ENCODE results near the gene FTCD. TPM values are rescaled to one million over a fixed set of nuclear protein-coding genes. Genes with fewer than 3 reads are reported as not detected.

Gene FTCD
- total RNA-seq, 1 experiment from 2014 or later: 0.40 TPM

DNA sequence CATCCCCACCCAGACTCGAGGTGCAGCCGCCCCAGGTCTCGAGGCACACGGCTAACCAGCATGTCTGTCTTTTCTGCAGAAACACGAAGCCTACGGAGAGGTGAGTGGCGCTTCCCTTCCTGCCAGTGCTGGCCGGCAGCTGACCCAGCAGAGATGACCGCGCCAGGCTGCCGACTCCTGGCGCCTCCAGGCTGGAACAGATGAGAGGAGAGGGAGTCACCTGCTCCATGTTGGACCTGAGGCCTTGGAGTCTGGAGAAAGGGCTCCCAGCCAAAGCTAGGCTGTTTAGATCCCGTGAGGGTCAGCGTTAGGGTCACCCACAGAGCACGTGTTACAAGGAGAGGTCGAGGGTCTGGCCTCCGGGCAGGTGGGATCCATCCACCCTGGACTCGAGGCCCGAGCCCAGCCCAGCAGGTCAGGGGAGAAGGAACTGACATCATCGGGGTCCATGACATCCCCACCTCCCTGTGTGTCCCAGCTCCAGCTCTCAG lies 42.6 kb downstream of the FTCD start:
- Histone ChIP-seq H3K36me3 (ENCODE audit: low read depth, low read length) (peaks cover 59% of the 10 kb centered on the region), H3K4me1 (ENCODE audit: insufficient read depth, low read length) (peaks cover 7% of the 10 kb centered on the region), H3K79me2 (ENCODE audit: low read length) (peaks cover 35% of the 10 kb centered on the region), H3K27ac (ENCODE audit: low read length) (no peak overlapping the region), H3K9ac (ENCODE audit: low read length) (no peak overlapping the region), H4K20me1 (ENCODE audit: low read length) (0 out of 2 replicates have a peak, but pooled peaks cover 5% of the 10 kb centered on the region), H3K4me3 (ENCODE audit: low read length) (no peak overlapping the region), H3K9me3 (ENCODE audit: low read length) (no peaks in the 10 kb centered on the region), H3K9me2 (replicated peaks; ENCODE audit: low read length) (no peaks in the 10 kb centered on the region), H3F3A (ENCODE audit: low read length, unreplicated experiment) (no peaks in the 10 kb centered on the region), H3K27me3 (ENCODE audit: low read length) (no peaks in the 10 kb centered on the region), H2AFZ (ENCODE audit: low read length) (no peak overlapping the region), H3K4me2 (ENCODE audit: low read length) (no peak overlapping the region)
- TF ChIP-seq EZH2 (IDR thresholded peaks at IDR 0.05; ENCODE audit: low read length, unreplicated experiment) (no peak), EZH2phosphoT487 (IDR thresholded peaks at IDR 0.05; ENCODE audit: borderline replicate concordance, low read length) (no peak)
- DNase-seq (no peak), ATAC-seq (no peak)
- CTCF ChIA-PET: no interaction called here
- no TSS peak for BruUV-seq (replicated peaks)
- POLR2A ChIA-PET (ENCODE audit: unreplicated experiment): no interaction called here
- intact Hi-C loops (cut with micrococcal nuclease): no loop called here

DNA sequence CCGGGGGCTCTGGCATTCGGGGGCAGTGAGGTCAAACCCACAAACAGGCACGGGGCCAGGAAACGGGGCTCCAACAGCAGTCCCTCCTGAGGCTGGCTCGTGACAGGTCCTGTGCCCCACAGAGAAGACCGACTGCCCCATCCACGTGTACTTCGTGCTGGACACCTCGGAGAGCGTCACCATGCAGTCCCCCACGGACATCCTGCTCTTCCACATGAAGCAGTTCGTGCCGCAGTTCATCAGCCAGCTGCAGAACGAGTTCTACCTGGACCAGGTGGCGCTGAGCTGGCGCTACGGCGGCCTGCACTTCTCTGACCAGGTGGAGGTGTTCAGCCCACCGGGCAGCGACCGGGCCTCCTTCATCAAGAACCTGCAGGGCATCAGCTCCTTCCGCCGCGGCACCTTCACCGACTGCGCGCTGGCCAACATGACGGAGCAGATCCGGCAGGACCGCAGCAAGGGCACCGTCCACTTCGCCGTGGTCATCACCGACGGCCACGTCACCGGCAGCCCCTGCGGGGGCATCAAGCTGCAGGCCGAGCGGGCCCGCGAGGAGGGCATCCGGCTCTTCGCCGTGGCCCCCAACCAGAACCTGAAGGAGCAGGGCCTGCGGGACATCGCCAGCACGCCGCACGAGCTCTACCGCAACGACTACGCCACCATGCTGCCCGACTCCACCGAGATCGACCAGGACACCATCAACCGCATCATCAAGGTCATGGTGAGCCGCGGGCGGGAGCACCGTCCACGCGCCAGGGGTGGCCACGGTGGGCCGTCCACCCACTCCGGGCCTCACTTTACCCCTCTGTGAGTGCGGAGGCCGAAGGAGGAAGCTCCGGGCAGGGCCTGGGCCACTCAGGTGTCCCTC lies 43.3 kb downstream of the FTCD start:
- no peak for DNase-seq
- BruUV-seq (replicated peaks): TSS peak; percentile 69
- H2AFZ ChIP-seq (ENCODE audit: low read length): no peak overlapping the region
- no peak for ATAC-seq
- ChIA-PET CTCF (no interaction called here), POLR2A (ENCODE audit: unreplicated experiment) (no interaction called here)
- H3K9ac ChIP-seq (ENCODE audit: low read length): no peak overlapping the region
- no peaks in the 10 kb centered on the region for H3K9me3 ChIP-seq (ENCODE audit: low read length)
- 0 out of 2 replicates have a peak, but pooled peaks cover 5% of the 10 kb centered on the region for H4K20me1 ChIP-seq (ENCODE audit: low read length)
- H3K27me3 ChIP-seq (ENCODE audit: low read length): no peaks in the 10 kb centered on the region
- no peak overlapping the region for H3K4me3 ChIP-seq (ENCODE audit: low read length)
- TF ChIP-seq EZH2phosphoT487 (IDR thresholded peaks at IDR 0.05; ENCODE audit: borderline replicate concordance, low read length) (no peak), CTCF (conservative IDR thresholded peaks at IDR 0.05; ENCODE audit: low read depth, low read length) (no peak), EZH2 (IDR thresholded peaks at IDR 0.05; ENCODE audit: low read length, unreplicated experiment) (no peak)
- intact Hi-C loops (cut with micrococcal nuclease): no loop called here
- peaks cover 7% of the 10 kb centered on the region for H3K4me1 ChIP-seq (ENCODE audit: insufficient read depth, low read length)
- H3K9me2 ChIP-seq (replicated peaks; ENCODE audit: low read length): no peaks in the 10 kb centered on the region
- peaks cover 41% of the 10 kb centered on the region for H3K79me2 ChIP-seq (ENCODE audit: low read length)
- H3K4me2 ChIP-seq (ENCODE audit: low read length): no peak overlapping the region
- no peaks in the 10 kb centered on the region for H3F3A ChIP-seq (ENCODE audit: low read length, unreplicated experiment)
- H3K36me3 ChIP-seq (ENCODE audit: low read depth, low read length): peaks cover 55% of the 10 kb centered on the region
- H3K27ac ChIP-seq (ENCODE audit: low read length): no peak overlapping the region

DNA sequence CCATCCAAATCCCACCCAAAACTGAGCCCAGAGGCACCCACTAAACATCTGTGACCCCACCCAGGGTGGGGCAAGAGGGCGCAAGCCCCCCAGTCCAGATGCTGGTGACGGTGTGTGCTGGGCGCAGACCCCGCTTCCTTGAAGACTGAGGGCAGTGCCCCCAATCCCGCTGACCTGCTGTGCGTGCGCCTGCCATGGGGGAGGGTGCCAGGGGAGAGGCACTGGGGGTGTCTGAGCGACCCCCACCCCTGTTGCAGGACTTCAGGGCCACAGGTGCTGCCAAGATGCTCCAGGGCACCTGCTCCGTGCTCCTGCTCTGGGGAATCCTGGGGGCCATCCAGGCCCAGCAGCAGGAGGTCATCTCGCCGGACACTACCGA lies 44.2 kb downstream of the FTCD start:
- CTCF ChIA-PET: no interaction called here
- TF ChIP-seq CTCF (conservative IDR thresholded peaks at IDR 0.05; ENCODE audit: low read depth, low read length) (no peak), EZH2 (IDR thresholded peaks at IDR 0.05; ENCODE audit: low read length, unreplicated experiment) (no peak), EZH2phosphoT487 (IDR thresholded peaks at IDR 0.05; ENCODE audit: borderline replicate concordance, low read length) (no peak)

More for the DNA sequence above, 44.2 kb downstream of the FTCD start:
- no peaks in the 10 kb centered on the region for H3F3A ChIP-seq (ENCODE audit: low read length, unreplicated experiment)
- 0 out of 2 replicates have a peak, but pooled peaks cover 5% of the 10 kb centered on the region for H4K20me1 ChIP-seq (ENCODE audit: low read length)
- BruUV-seq (replicated peaks): no TSS peak
- no peaks in the 10 kb centered on the region for H3K9me3 ChIP-seq (ENCODE audit: low read length)
- H3K4me1 ChIP-seq (ENCODE audit: insufficient read depth, low read length): no peaks in the 10 kb centered on the region
- H3K9me2 ChIP-seq (replicated peaks; ENCODE audit: low read length): no peaks in the 10 kb centered on the region
- peaks cover 46% of the 10 kb centered on the region for H3K36me3 ChIP-seq (ENCODE audit: low read depth, low read length)
- H2AFZ ChIP-seq (ENCODE audit: low read length): no peak overlapping the region
- H3K9ac ChIP-seq (ENCODE audit: low read length): no peak overlapping the region
- no peak for ATAC-seq
- no peak overlapping the region for H3K4me2 ChIP-seq (ENCODE audit: low read length)
- POLR2A ChIA-PET (ENCODE audit: unreplicated experiment): no interaction called here
- no peaks in the 10 kb centered on the region for H3K27me3 ChIP-seq (ENCODE audit: low read length)
- H3K27ac ChIP-seq (ENCODE audit: low read length): no peak overlapping the region
- peaks cover 51% of the 10 kb centered on the region for H3K79me2 ChIP-seq (ENCODE audit: low read length)
- no peak for DNase-seq
- intact Hi-C loops (cut with micrococcal nuclease): no loop called here
- no peak overlapping the region for H3K4me3 ChIP-seq (ENCODE audit: low read length)
